ENCODE measurements around the gene TRDMT1.

TRDMT1 gene

DNA sequence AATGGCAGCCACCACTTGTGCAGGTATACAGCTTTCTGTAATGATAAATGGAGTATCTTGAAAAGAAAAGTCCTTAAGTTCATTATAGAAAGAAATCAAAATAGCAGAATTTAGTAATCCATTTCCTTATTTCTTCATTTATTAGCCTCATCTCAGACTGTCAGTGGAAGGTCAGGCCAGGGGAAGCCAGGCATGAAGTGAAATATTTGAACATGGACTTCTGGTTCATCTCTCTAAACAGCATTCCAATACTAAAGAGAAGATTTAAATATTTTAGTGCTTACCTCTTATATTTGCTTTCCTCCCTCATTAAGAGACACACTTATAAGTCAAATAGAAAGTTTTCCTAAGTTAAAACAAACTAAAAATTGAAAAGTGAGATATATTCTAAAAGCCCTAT is 26.8 kb downstream of the TRDMT1 start:
- DNase-seq (ENCODE audit: low read depth) = peak; percentile 13

GRCh38 chr10:17171141-17171641 is 30.3 kb downstream of the TRDMT1 start:
- DNase-seq (ENCODE audit: low read depth) = peak; percentile 29

- DNase-seq (ENCODE audit: low read depth) = peak; percentile 74
Measured at GRCh38 chr10:17169803-17170202, 31.7 kb downstream of the TRDMT1 start.

- DNase-seq (ENCODE audit: low read depth) = no peak
Measured at GRCh38 chr10:17166699-17167098, 34.8 kb downstream of the TRDMT1 start.

- DNase-seq (ENCODE audit: low read depth) = no peak
Measured at GRCh38 chr10:17162828-17163227, 38.6 kb downstream of the TRDMT1 start.

DNA sequence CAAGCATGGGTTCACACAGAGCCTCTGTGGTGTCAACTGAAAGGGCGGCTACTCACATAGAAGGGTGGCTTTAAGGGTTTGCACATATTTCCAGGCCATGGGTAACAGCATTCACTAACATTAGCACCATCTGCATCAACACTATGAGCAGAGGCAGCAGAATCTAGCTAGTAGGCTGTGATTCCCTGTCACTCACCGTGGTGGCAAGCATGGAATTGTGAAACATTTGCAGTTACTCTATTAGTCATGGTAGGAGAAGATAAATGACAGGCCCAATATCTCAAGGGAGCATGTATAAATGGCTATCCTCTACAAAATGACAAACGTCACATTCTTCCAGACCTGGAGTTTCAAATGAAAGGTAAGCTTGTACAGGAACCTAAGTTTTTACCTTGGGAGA is 39.7 kb downstream of the TRDMT1 start:
- DNase-seq (ENCODE audit: low read depth) = peak; percentile 21

DNA sequence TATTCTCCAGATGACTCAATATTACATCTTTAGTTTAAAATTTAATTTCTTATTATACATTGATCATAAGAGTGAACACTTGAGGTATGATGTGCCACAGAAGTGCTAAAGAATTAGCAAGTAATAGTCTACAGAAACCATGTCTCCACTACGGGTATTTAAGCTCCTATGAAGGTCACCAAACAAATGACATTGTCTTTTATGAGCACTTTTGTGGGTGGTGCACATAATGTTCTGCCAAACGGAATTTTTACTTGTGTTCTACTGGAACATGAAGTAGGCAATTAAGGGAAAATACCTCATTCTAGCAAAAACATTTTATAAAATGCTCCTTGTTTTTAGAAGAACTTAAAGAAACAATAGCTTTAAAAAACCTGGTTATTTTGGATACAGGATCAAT is 44.4 kb downstream of the TRDMT1 start:
- DNase-seq (ENCODE audit: low read depth) = no peak

GRCh38 chr10:17155826-17156225 is 45.6 kb downstream of the TRDMT1 start:
- no peak for DNase-seq (ENCODE audit: low read depth)

DNA sequence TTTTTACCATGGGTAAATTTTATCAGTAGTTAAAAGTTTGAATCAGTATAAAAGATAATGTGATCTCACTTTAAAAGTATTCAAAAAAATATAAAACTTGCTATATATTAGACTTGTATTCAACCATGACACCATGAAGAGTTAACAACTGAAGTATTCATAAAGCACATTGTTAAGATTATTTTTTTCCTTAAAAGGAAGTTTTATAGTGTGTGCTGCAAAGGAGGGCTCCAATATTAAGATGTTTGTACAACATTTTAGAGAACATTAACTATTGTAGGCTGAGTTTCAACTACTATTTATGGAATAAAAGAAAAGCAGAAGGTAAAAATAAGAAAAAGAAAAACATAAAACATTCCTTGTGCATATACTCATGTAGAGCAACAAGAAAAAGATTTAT is 47.4 kb downstream of the TRDMT1 start:
- no peak for DNase-seq (ENCODE audit: low read depth)

GRCh38 chr10:17153321-17153720 is 48.2 kb downstream of the TRDMT1 start:
- DNase-seq (ENCODE audit: low read depth) = no peak

DNA sequence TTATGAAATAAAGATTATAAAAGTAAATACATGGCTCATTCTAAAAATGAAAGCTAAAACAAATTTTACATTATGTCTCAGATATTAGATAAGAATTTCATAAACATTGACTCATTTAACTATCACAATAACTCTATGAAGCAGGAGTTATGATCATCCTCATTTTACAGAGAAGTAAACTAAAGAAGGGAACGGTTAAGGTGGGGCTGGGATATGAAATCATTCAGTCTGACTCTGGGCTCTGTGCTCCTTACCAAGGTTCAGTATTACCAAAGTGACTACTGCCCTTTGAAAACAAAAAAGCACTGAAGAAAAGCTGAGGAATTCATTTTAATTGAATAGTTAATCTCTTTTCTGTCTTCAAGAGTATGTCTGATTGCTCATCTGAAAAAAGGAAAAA is 49.8 kb downstream of the TRDMT1 start:
- DNase-seq (ENCODE audit: low read depth) = peak; percentile 19

- peak; percentile 65 for DNase-seq (ENCODE audit: low read depth)
Measured at GRCh38 chr10:17147884-17148489, 53.5 kb downstream of the TRDMT1 start.

DNA sequence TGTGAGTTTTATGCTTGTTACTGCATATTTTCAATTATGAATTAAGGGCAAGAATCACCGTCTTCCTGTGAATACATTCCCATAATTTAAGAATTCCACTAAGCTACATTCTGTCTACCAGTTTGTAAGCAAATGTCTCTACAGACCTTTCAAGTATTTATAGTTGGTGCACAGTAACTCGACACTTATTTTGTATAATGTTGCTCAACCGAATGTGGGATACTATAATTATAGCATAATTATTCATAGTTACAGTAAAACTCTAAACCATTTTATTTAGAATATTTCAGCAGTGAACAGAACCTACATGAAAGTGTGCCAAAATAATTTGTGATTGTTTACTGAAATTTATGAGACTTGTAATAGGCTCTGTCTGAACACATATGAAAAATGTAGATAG is 54.6 kb downstream of the TRDMT1 start:
- DNase-seq (ENCODE audit: low read depth) = no peak

DNA sequence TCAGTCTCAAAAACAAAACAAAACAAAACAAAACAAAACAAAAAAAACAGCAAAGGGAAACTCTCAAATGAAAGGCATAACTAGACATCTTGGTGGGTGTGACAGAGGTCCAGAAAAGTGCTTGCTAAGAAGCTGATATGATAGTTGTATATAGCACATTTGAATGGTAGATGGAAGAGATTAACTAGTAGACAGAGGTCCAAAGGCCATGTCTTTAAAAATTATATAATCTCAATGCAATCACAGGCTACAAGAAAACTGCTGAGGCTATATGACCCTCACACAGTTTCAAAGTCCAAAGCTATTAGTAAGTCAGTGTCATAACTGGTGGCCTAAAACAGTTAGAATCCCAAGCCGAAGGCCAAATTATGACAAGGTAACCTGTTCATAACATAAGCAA is 56.2 kb downstream of the TRDMT1 start:
- no peak for DNase-seq (ENCODE audit: low read depth)

DNA sequence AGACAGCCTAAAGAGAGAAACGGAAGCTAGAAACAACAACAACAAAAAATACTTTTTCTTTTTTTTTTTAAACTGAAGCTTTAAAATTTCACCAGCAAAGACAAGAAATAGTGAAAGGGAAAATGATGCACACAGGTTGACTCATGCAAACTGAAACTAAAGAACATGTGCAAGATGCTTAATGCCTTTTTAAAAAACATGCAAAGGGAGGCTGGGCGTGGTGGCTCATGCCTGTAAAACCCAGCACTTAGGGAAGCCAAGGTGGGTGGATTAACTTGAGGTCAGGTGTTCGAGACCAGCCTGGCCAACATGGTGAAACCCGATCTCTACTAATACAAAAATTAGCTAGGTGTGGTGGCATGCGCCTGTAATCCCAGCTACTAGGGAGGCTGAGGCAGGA is 56.7 kb downstream of the TRDMT1 start:
- no peak for DNase-seq (ENCODE audit: low read depth)

DNA sequence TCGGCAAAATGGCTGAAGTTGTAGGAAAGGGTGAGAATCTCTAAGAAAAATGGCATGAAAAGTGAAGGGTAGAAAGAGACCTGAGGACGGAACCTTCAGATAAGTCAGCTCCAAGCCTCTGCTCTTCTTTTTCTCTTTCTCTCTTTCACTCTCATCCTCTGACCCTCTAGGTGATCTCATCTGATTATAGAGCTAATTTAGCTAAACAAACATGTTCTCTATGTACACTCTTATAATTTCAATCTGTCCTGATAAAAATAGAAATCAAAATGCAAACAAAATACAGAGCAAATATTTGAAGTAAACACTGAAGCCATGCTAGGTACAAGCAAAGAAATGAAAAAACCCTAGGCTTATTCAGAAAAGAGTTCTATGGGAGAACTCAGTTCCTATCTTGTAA is 57.4 kb downstream of the TRDMT1 start:
- no peak for DNase-seq (ENCODE audit: low read depth)

- DNase-seq (ENCODE audit: low read depth) = no peak
Measured at GRCh38 chr10:17143055-17143690, 58.3 kb downstream of the TRDMT1 start.

DNA sequence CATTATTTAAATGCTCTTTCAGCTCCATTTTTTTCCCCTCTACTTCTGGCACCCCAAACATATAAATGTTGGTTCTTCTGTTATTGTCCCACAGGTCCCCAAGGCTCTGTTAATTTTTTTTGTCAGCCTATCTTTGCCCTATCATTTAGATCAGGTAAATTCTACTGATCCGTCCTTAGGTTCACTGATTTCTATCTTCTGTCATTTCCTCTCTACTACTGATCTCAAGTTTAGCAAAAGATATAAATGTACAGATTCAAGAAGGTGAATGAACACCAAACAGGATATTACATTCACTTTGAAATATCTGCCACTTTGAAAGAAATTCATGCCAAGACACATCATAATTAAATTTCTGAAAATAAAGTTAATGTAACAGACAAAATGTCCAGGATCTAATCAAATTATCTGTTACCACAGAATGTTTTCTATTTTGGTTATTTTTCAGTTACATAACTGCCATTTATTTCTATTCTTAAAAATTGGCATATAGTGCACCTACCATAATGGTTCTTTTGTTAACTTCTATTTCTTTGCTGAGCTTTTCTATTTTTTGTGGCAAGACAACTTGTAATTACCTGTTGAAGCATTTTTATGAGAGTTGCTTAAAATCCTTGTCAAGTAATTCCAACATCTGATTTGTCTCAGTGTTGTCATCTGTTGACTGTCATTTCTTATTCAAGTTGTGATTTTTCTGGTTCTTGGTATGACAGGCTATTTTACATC is 59.8 kb downstream of the TRDMT1 start:
- DNase-seq (ENCODE audit: low read depth) = no peak

DNA sequence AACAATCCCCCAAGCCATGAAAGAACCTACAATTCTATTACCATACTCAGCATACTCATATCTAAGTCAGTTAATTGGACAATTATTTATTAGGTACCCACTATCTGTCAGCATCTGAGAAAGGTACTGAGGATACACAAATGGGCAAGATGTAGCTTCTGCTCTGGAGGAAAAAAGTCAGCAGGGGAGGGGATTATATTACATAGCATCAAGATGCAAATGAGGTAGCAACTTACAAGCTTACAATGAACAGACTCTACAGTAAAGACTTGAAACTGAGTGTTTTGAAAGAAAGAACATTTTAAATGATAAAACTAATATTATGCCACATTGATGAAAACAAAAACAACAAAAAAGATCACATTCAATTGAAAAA is 61.1 kb downstream of the TRDMT1 start:
- DNase-seq (ENCODE audit: low read depth) = no peak

GRCh38 chr10:17138460-17139042 is 62.9 kb downstream of the TRDMT1 start:
- DNase-seq (ENCODE audit: low read depth) = no peak

DNA sequence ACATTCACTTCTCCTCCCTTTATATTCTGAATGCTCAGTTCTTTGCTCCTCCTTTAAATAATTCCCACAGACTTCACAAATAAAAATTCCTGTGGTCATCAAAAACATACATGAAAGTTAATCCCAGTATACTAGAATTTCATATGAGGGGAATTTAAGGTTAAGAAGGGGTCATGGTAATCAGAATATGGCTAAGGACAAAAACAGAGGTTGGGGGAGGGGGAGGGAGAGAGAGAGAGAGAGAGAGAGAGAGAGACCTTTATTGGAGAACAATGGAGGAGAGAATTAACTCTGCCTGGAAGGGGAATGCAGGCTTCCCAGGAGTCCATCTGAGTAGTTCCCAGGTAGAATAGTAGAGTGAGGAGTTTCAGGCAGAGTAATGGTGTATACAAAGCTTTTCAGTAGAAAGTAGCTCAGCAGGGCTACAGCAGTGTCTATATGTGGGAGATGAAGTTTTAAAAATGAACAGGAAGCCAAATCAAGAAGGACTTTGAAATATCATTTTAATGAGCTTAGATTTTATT is 66.7 kb downstream of the TRDMT1 start:
- no peak for DNase-seq (ENCODE audit: low read depth)

- no peak for DNase-seq (ENCODE audit: low read depth)
Measured at GRCh38 chr10:17134282-17134681, 67.2 kb downstream of the TRDMT1 start.

DNA sequence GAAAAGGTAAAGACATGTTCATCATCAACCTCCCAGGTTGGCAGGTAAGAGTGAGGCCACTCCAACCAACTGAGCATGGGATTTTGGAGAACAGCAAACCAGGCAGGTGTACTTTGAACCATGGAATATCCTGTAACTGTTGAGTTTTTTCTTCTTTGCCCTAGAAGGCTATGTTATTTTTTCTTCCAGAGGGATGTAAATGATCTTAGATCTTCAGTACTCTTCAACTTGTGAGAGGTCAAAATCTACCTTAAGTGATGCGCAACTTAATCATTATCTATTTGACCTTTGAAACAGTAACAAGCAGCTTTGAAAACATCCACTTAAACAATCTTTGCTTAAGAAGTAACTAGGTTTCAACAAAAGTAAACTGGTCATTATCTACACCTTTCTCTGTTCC is 71.7 kb downstream of the TRDMT1 start, which contains the start of gene CUBN:
TSS of gene CUBN (minus strand) at position 71 of the 400 bp plus-strand sequence. CDS start at position 25, 46 bp downstream.
- DNase-seq (ENCODE audit: low read depth) = no peak
